HEK293 (cell line): Measurements from ENCODE around the gene BAD.
"Not testable (repeated sequence)": the region's sequence is repeated elsewhere in the genome, so short reads cannot be mapped to it uniquely, and the experiment has no call there.

Source experiments
- CTCF ChIA-PET: fragments of 350-600 bp; formaldehyde crosslinking; extraction: SDS; loops from one replicate; lab custom pipeline; 2021; ENCODE audit warnings: antibody characterized with exemption; lab: Yijun Ruan, JAX
- POLR2A ChIA-PET: fragments of 300-600 bp; formaldehyde crosslinking; extraction: SDS; loops from one replicate; lab custom pipeline; 2020; ENCODE audit warnings: antibody characterized with exemption, inconsistent platforms; lab: Yijun Ruan, JAX
- H3K27ac ChIP-seq: fragments of 200-500 bp; sonication (Bioruptor generic); 2 replicates; pipeline ENCODE4 v1.5.1; 2014; ENCODE audit warnings: low read depth, low read length, control low read depth, inconsistent platforms; ENCODE audit errors: extremely low read depth
- H3K36me3 ChIP-seq, 2 experiments: fragments of 200-500 bp in 1 of 2; sonication (Bioruptor generic) in 1 of 2; 1 replicate in 1 of 2; 2 replicates in 1 of 2; pipeline ENCODE4 v1.5.1; 2014 to 2017; ENCODE audit warnings: inconsistent platforms in 2 of 2, low read length in 2 of 2; ENCODE audit not compliant: control insufficient read depth in 2 of 2, insufficient read depth in 1 of 2
- H3K4me1 ChIP-seq: fragments of 200-500 bp; sonication (Bioruptor generic); 2 replicates; pipeline ENCODE4 v1.5.1; 2014; ENCODE audit warnings: mild to moderate bottlenecking, low read length, inconsistent platforms; ENCODE audit not compliant: control insufficient read depth, insufficient read depth
- H3K4me3 ChIP-seq: 2 replicates; pipeline ENCODE4 v1.5.1; 2011; ENCODE audit warnings: low read depth, mild to moderate bottlenecking, control low read depth, low read length, moderate library complexity
- H3K9me3 ChIP-seq: fragments of 200-500 bp; sonication (Bioruptor generic); 2 replicates; pipeline ENCODE4 v1.5.1; 2014; ENCODE audit warnings: low read depth, low read length, inconsistent platforms; ENCODE audit not compliant: control insufficient read depth, insufficient read depth
- AEBP2 ChIP-seq: fragments of 450-650 bp; formaldehyde crosslinking; IDR thresholded peaks from 2 replicates; pipeline ENCODE4 v1.5.1; 2016; ENCODE audit warnings: missing biosample characterization, missing genetic modification characterization, borderline replicate concordance
- GLI2 ChIP-seq: fragments of 450-650 bp; formaldehyde crosslinking; IDR thresholded peaks from 2 replicates; pipeline ENCODE4; 2017; ENCODE audit warnings: missing biosample characterization, missing genetic modification characterization, low read depth, borderline replicate concordance
- KLF9 ChIP-seq: fragments of 450-650 bp; formaldehyde crosslinking; IDR thresholded peaks from 2 replicates; pipeline ENCODE4 v1.5.1; 2016; ENCODE audit warnings: missing biosample characterization, missing genetic modification characterization, low read depth
- SP2 ChIP-seq: fragments of 450-650 bp; formaldehyde crosslinking; IDR thresholded peaks from 2 replicates; pipeline ENCODE4 v1.5.1; 2016; ENCODE audit warnings: missing biosample characterization, missing genetic modification characterization
- TRIM28 ChIP-seq: IDR thresholded peaks from 2 replicates; pipeline ENCODE4 v1.6.1; 2011; ENCODE audit warnings: low read length, control low read depth, borderline replicate concordance
- ZBTB1 ChIP-seq: fragments of 450-650 bp; formaldehyde crosslinking; IDR thresholded peaks from 2 replicates; pipeline ENCODE4 v1.5.1; 2016; ENCODE audit warnings: missing biosample characterization, missing genetic modification characterization
- ZBTB20 ChIP-seq: fragments of 450-650 bp; formaldehyde crosslinking; IDR thresholded peaks from 2 replicates; pipeline ENCODE4 v1.5.1; 2016; ENCODE audit warnings: missing biosample characterization, missing genetic modification characterization
- ZIC2 ChIP-seq: fragments of 450-650 bp; formaldehyde crosslinking; IDR thresholded peaks from 2 replicates; pipeline ENCODE4 v1.5.1; 2016; ENCODE audit warnings: missing biosample characterization, missing genetic modification characterization
- ZNF133 ChIP-seq: fragments of 450-650 bp; formaldehyde crosslinking; IDR thresholded peaks from 2 replicates; pipeline ENCODE4 v1.5.1; 2016; ENCODE audit warnings: missing biosample characterization, missing genetic modification characterization
- ZNF16 ChIP-seq: fragments of 450-650 bp; formaldehyde crosslinking; IDR thresholded peaks from 2 replicates; pipeline ENCODE4 v1.5.1; 2016; ENCODE audit warnings: low read depth, missing biosample characterization, missing genetic modification characterization
- ZNF2 ChIP-seq: fragments of 450-650 bp; formaldehyde crosslinking; IDR thresholded peaks from 2 replicates; pipeline ENCODE4 v1.5.1; 2016; ENCODE audit warnings: missing biosample characterization, missing genetic modification characterization
- ZNF24 ChIP-seq: fragments of 450-650 bp; formaldehyde crosslinking; IDR thresholded peaks from 2 replicates; pipeline ENCODE4 v1.5.1; 2016; ENCODE audit warnings: missing biosample characterization, missing genetic modification characterization
- ZNF248 ChIP-seq: fragments of 450-650 bp; formaldehyde crosslinking; IDR thresholded peaks from 2 replicates; pipeline ENCODE4 v1.5.1; 2017; ENCODE audit warnings: missing biosample characterization, missing genetic modification characterization
- ZNF341 ChIP-seq: fragments of 450-650 bp; formaldehyde crosslinking; IDR thresholded peaks from 2 replicates; pipeline ENCODE4; 2016; ENCODE audit warnings: low read depth, missing biosample characterization, missing genetic modification characterization
- ZNF391 ChIP-seq: fragments of 450-650 bp; formaldehyde crosslinking; IDR thresholded peaks from 2 replicates; pipeline ENCODE4 v1.5.1; 2016; ENCODE audit warnings: low read depth, missing biosample characterization, missing genetic modification characterization, borderline replicate concordance
- ZNF433 ChIP-seq: fragments of 450-650 bp; formaldehyde crosslinking; IDR thresholded peaks from 2 replicates; pipeline ENCODE4 v1.5.1; 2016; ENCODE audit warnings: missing biosample characterization, missing genetic modification characterization, low read depth
- ZNF514 ChIP-seq: fragments of 450-650 bp; formaldehyde crosslinking; IDR thresholded peaks from 2 replicates; pipeline ENCODE4 v1.5.1; 2016; ENCODE audit warnings: missing biosample characterization, missing genetic modification characterization
- ZNF518A ChIP-seq: fragments of 450-650 bp; formaldehyde crosslinking; conservative IDR thresholded peaks from 2 replicates; pipeline ENCODE4 v1.5.1; 2016; ENCODE audit warnings: low read depth, missing biosample characterization, missing genetic modification characterization
- ZNF585B ChIP-seq: fragments of 450-650 bp; formaldehyde crosslinking; IDR thresholded peaks from 2 replicates; pipeline ENCODE4 v1.5.1; 2016; ENCODE audit warnings: missing biosample characterization, missing genetic modification characterization
- ZNF596 ChIP-seq: fragments of 450-650 bp; IDR thresholded peaks from 2 replicates; pipeline ENCODE4 v1.5.0; 2018; ENCODE audit warnings: missing biosample characterization, mild to moderate bottlenecking, missing genetic modification characterization, moderate library complexity
- ZNF621 ChIP-seq: fragments of 450-650 bp; formaldehyde crosslinking; IDR thresholded peaks from 2 replicates; pipeline ENCODE4 v1.5.1; 2017; ENCODE audit warnings: missing biosample characterization, missing genetic modification characterization
- ZNF704 ChIP-seq: fragments of 450-650 bp; formaldehyde crosslinking; IDR thresholded peaks from 2 replicates; pipeline ENCODE4 v1.5.1; 2016; ENCODE audit warnings: missing biosample characterization, missing genetic modification characterization

Gene BAD

GRCh38 chr11:64312947-64313346 lies 28.5 kb upstream of the BAD start:
- TF ChIP-seq ZBTB20 (tag by site-specific recombination) (no peak), ZNF585B (tag by site-specific recombination) (no peak), ZNF24 (tag by site-specific recombination) (no peak), AEBP2 (tag by site-specific recombination) (no peak), ZNF2 (tag by site-specific recombination) (no peak), ZNF248 (tag by site-specific recombination) (no peak)
- ChIA-PET POLR2A (no interaction called here), CTCF (interaction anchor here (0.6 to 2.2 kb wide), 4 partner anchors 9 to 326 kb away, joined by 4 to 7 read pairs (median 4); no protein-coding TSS in a partner anchor)
- no peaks in the 10 kb centered on the region for H3K4me1 ChIP-seq
- H3K4me3 ChIP-seq = no peak overlapping the region
- H3K9me3 ChIP-seq = no peaks in the 10 kb centered on the region
- H3K36me3 ChIP-seq = peaks cover 0 to 31% of the 10 kb centered on the region in 2 experiments; a peak in 1 of 3 replicates
- H3K27ac ChIP-seq = no peak overlapping the region

- H3K36me3 ChIP-seq, POLR2A ChIA-PET, H3K4me1 ChIP-seq, H3K27ac ChIP-seq, H3K4me3 ChIP-seq, H3K9me3 ChIP-seq: not testable (repeated sequence)
- CTCF ChIA-PET = interaction anchor here (0.6 to 1.6 kb wide), 4 partner anchors 47 to 458 kb away, joined by 3 to 9 read pairs (median 4); no protein-coding TSS in a partner anchor
These were observed 23.3 kb upstream of the BAD start for GRCh38 chr11:64307795-64308194.

GRCh38 chr11:64306876-64307622 lies 22.6 kb upstream of the BAD start:
- ChIA-PET CTCF (interaction anchor here (0.6 to 1.6 kb wide), 7 partner anchors 48 to 459 kb away, joined by 3 to 9 read pairs (median 3); no protein-coding TSS in a partner anchor), POLR2A (interaction anchor here (3.5 kb wide), 1 partner anchor 11 kb away, joined by 43 read pairs; the partner anchor contains the start of genes PRDX5 and TRMT112)
- Histone ChIP-seq H3K9me3 (no peaks in the 10 kb centered on the region), H3K4me3 (peak overlapping the region; percentile 62; the same call in 1 of the 2 replicates), H3K4me1 (no peaks in the 10 kb centered on the region)
- no peak for TF ChIP-seq ZNF621
- TF ChIP-seq KLF9 = no peak
- no peak for TF ChIP-seq ZNF518A (tag by site-specific recombination)
- no peak for TF ChIP-seq ZBTB1
- TF ChIP-seq SP2 (tag by site-specific recombination) = no peak
- peak; percentile 52 for TF ChIP-seq ZIC2 (tag by site-specific recombination)
- TF ChIP-seq ZNF433 (tag by site-specific recombination) = no peak
- TF ChIP-seq ZNF514 = no peak
- no peak for TF ChIP-seq GLI2 (tag by site-specific recombination)
- TF ChIP-seq ZNF341 (tag by site-specific recombination) = 0 out of 2 replicates have a peak, but pooled peaks have one; percentile 27
- no peak for TF ChIP-seq ZNF133 (tag by site-specific recombination)
- TF ChIP-seq ZNF596 (tag by site-specific recombination) = no peak
- TF ChIP-seq TRIM28 = no peak
- no peak for TF ChIP-seq ZNF391
- TF ChIP-seq ZNF16 (tag by site-specific recombination) = no peak
- no peak for TF ChIP-seq ZNF704 (tag by site-specific recombination)
- TF ChIP-seq, all 188 proteins: peak for 2
- no peak overlapping the region for H3K27ac ChIP-seq
- H3K36me3 ChIP-seq = peaks cover 0 to 5% of the 10 kb centered on the region in 2 experiments; a peak in 1 of 3 replicates
